PC-9 (cell line): ENCODE data around the gene NQO2. TPM values are rescaled to one million over a fixed set of nuclear protein-coding genes. Genes with fewer than 3 reads are reported as not detected.

Experiments
- Bru-seq: library from RNA; stranded (reverse); fragments of 400-500 nt; gene quantifications from one replicate; lab custom pipeline; 2021; lab: Mats Ljungman, UMichigan
- BruChase-seq, 2 experiments: library from RNA; stranded (reverse); fragments of 400-500 nt; gene quantifications; one replicate each; lab custom pipeline; 2021; lab: Mats Ljungman, UMichigan
- BruUV-seq: library from RNA; stranded (reverse); fragments of 400-500 nt; replicated peaks from 2 replicates; lab custom pipeline; 2021; lab: Mats Ljungman, UMichigan
- CTCF ChIA-PET: fragments of 300-600 bp; sonication (Branson Sonifier 250); formaldehyde crosslinking; loops from one replicate; lab custom pipeline; 2022; ENCODE audit warnings: antibody characterized with exemption; lab: Charles Lee
- POLR2A ChIA-PET: fragments of 300-600 bp; sonication (Branson Sonifier 250); formaldehyde crosslinking; loops from one replicate; lab custom pipeline; 2022; ENCODE audit warnings: antibody characterized with exemption; ENCODE audit not compliant: unreplicated experiment; lab: Charles Lee
- DNase-seq, 2 experiments: peaks; one replicate each; pipeline versions ENCODE4 v3.0.0 to v3.0.0-alpha.2; 2015 to 2022; ENCODE audit warnings: mixed read lengths in 1 of 2
- H2AFZ ChIP-seq: fragments of 200-600 bp; sonication (generic); 2 replicates; pipeline ENCODE4 v1.8.1; 2017; ENCODE audit warnings: antibody characterized with exemption
- H3F3A ChIP-seq: fragments of 200-600 bp; sonication (generic); 2 replicates; pipeline ENCODE4 v1.8.1; 2017; ENCODE audit warnings: antibody characterized with exemption, mild to moderate bottlenecking, low read depth; ENCODE audit not compliant: insufficient read depth
- H3K27ac ChIP-seq: fragments of 200-600 bp; sonication (generic); 2 replicates; pipeline ENCODE4 v1.6.1; 2016; ENCODE audit warnings: mixed run types
- H3K27me3 ChIP-seq: fragments of 200-600 bp; sonication (generic); 2 replicates; pipeline ENCODE4 v1.6.1; 2016; ENCODE audit warnings: low read depth, mixed run types; ENCODE audit not compliant: insufficient read depth
- H3K36me3 ChIP-seq: fragments of 200-600 bp; sonication (generic); 2 replicates; pipeline ENCODE4 v1.6.1; 2016; ENCODE audit warnings: low read depth, mixed run types
- H3K4me1 ChIP-seq: fragments of 200-600 bp; sonication (generic); replicated peaks from 2 replicates; pipeline ENCODE4 v1.6.1; 2016; ENCODE audit warnings: mixed run types; ENCODE audit not compliant: insufficient read depth
- H3K4me2 ChIP-seq: fragments of 200-600 bp; sonication (generic); 2 replicates; pipeline ENCODE4 v1.6.1; 2017; ENCODE audit warnings: mixed run types
- H3K4me3 ChIP-seq: fragments of 200-600 bp; sonication (generic); 2 replicates; pipeline ENCODE4 v1.6.1; 2016; ENCODE audit warnings: mixed run types
- H3K79me2 ChIP-seq: fragments of 200-600 bp; sonication (generic); 2 replicates; pipeline ENCODE4 v1.6.1; 2017; ENCODE audit warnings: low read depth, mixed run types
- H3K9me2 ChIP-seq: fragments of 200-600 bp; sonication (generic); 2 replicates; pipeline ENCODE4 v1.8.1; 2017; ENCODE audit warnings: mild to moderate bottlenecking; ENCODE audit not compliant: insufficient read depth
- H3K9me3 ChIP-seq: fragments of 200-600 bp; sonication (generic); 2 replicates; pipeline ENCODE4 v1.8.1; 2016; ENCODE audit warnings: low read depth; ENCODE audit not compliant: insufficient read depth
- H4K20me1 ChIP-seq: fragments of 200-600 bp; sonication (generic); 2 replicates; pipeline ENCODE4 v1.8.1; 2017; ENCODE audit not compliant: insufficient read depth
- CTCF ChIP-seq: fragments of 200-600 bp; sonication (generic); conservative IDR thresholded peaks from 2 replicates; pipeline ENCODE4 v1.6.1; 2017; ENCODE audit warnings: mixed run types, antibody characterized with exemption, mild to moderate bottlenecking, moderate library complexity
- EZH2 ChIP-seq: fragments of 200-600 bp; sonication (generic); IDR thresholded peaks from 2 replicates; pipeline ENCODE4 v1.8.0; 2017; ENCODE audit warnings: antibody characterized with exemption, low read depth
- intact Hi-C: fragments of 100-400 bp; cut with micrococcal nuclease; formaldehyde crosslinking; loops from one replicate; pipeline ENCODE4 v1.10.0; 2022; ENCODE audit not compliant: unreplicated experiment
- long read RNA-seq: library from polyadenylated mRNA; stranded (forward); transcript quantifications from one replicate; pipeline ENCODE4 v2.0.0, GENCODE V29; 2022
- total RNA-seq: library from RNA; stranded (reverse); gene quantifications from 2 replicates; pipeline ENCODE4 v1.2.3, GENCODE V29; 2021

Gene NQO2, protein sequence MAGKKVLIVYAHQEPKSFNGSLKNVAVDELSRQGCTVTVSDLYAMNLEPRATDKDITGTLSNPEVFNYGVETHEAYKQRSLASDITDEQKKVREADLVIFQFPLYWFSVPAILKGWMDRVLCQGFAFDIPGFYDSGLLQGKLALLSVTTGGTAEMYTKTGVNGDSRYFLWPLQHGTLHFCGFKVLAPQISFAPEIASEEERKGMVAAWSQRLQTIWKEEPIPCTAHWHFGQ
- 79.4 and 82.9 TPM in 2 replicates for total RNA-seq
- percentile 72 among the genes with signal in this experiment for Bru-seq, nascent RNA
- BruChase-seq, experiment 1, labeled RNA remaining after a 2-hour chase: percentile 72 among the genes with signal in this experiment
- BruChase-seq, experiment 2, labeled RNA remaining after a 6-hour chase: percentile 72 among the genes with signal in this experiment
- long read RNA-seq, full-length matches to known transcripts: 121 of 157 reads
- long read RNA-seq, partial matches to known transcripts: 4 of 157 reads
- long read RNA-seq, other reads (novel, unspliced or antisense): 32 of 157 reads

DNA sequence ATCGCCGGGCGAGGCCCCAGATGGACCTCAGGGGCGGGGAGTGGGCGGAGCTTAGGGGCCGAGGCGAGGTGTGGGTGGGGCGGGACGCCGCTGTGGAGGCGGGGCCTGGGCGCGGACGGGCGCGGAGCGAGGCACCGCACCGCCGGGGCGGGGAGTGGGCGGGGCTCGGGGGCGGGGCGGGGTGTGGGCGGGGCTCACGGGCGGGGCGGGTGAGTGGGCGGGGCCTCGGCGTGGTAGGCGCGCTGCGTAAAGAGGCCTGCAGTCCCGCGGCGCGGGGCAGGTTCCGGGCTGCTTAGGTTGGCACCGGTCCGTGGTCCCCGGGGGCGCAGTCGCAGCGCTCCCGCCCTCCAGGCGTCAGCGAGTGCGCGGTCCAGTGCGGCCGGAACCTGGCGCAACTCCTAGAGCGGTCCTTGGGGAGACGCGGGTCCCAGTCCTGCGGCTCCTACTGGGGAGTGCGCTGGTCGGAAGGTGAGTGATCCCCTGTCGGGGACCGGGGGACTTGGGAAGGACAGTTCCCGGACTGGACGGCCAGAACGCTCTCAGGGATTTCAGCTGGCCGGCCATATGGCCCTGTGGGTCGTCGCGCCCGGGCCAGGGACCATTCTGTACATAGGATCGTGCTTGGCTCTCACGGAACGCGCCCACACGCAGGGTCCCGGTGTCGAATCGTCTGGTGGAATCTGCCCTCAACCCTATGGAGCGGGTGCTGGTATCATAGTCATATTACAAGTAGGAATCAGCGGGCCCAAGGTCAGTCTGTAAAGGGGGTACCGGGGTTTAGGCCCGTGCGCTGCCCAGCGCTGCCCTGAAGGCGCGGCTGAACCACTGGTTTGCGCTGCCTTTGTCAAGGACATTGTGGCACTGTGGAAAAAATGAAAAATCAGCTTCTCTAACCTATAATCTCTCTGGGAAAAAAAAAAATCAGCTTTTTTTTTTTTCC, at the start of gene NQO2:
Gene NQO2, plus strand, starts transcription at position 277 of the 940 bp plus-strand sequence. CDS start 6,659 bp downstream, outside the sequence.
- H3K27me3 ChIP-seq: no peaks in the 10 kb centered on the region
- no peaks in the 10 kb centered on the region for H3K9me3 ChIP-seq
- peaks cover 16% of the 10 kb centered on the region for H3K4me1 ChIP-seq
- peak within 1 kb of the TSS; percentile 98 for H2AFZ ChIP-seq
- no peaks in the 10 kb centered on the region for H3K36me3 ChIP-seq
- POLR2A ChIA-PET: interaction anchor here (0.6 to 0.7 kb wide), 9 partner anchors 11 to 1008 kb away, joined by 3 to 21 read pairs (median 5); no protein-coding TSS in a partner anchor
- peak; percentile 54 to 91 for DNase-seq
- H4K20me1 ChIP-seq: no peaks in the 10 kb centered on the region
- CTCF ChIA-PET: interaction anchor here (0.5 to 1.0 kb wide), 12 partner anchors 10 to 355 kb away, joined by 3 to 11 read pairs (median 4); partner anchors contain the start of genes BPHL and RIPK1
- peak within 1 kb of the TSS; percentile 86 for H3K4me3 ChIP-seq
- intact Hi-C loops: loop anchor here (1.0 to 5.0 kb wide), 4 partner anchors 53 to 732 kb away; no protein-coding TSS in a partner anchor
- no peaks in the 10 kb centered on the region for H3F3A ChIP-seq
- peak within 1 kb of the TSS; percentile 54 for H3K27ac ChIP-seq
- peaks cover 5% of the 10 kb centered on the region; the same call in 1 of the 2 replicates for H3K79me2 ChIP-seq
- H3K9me2 ChIP-seq: no peaks in the 10 kb centered on the region
- BruUV-seq: TSS peak; percentile 53
- no peak for TF ChIP-seq EZH2
- no peak for TF ChIP-seq CTCF
- H3K4me2 ChIP-seq: peak within 1 kb of the TSS; percentile 90

GRCh38 chr6:2950713-2951112, 49.0 kb upstream of the NQO2 start:
- POLR2A ChIA-PET: interaction anchor here (0.6 kb wide), 1 partner anchor 49 kb away, joined by 5 read pairs; no protein-coding TSS in a partner anchor
- Histone ChIP-seq H2AFZ (no peak overlapping the region), H3K27me3 (no peaks in the 10 kb centered on the region), H3K9me2 (no peaks in the 10 kb centered on the region), H3K27ac (no peak overlapping the region), H3K9me3 (no peaks in the 10 kb centered on the region), H4K20me1 (no peaks in the 10 kb centered on the region), H3K79me2 (no peaks in the 10 kb centered on the region), H3K4me2 (no peak overlapping the region), H3K4me1 (no peaks in the 10 kb centered on the region), H3K36me3 (peaks cover 3% of the 10 kb centered on the region; the same call in 1 of the 2 replicates), H3F3A (no peaks in the 10 kb centered on the region), H3K4me3 (no peak overlapping the region)
- CTCF ChIA-PET: interaction anchor here (0.7 kb wide), 1 partner anchor 43 kb away, joined by 8 read pairs; no protein-coding TSS in a partner anchor
- intact Hi-C loops: no loop called here
- no peak for TF ChIP-seq EZH2
- no peak for TF ChIP-seq CTCF
- BruUV-seq: no TSS peak
- DNase-seq: no peak
